HUES6 (cell line): ENCODE results near the gene WDR45.

Source experiments
- H3K27ac ChIP-seq: 2 replicates; pipeline ENCODE4 v1.7.0; 2013; ENCODE audit warnings: low read depth, mild to moderate bottlenecking, low read length, inconsistent platforms
- H3K27me3 ChIP-seq: 2 replicates; pipeline ENCODE4 v1.6.1; 2013; ENCODE audit warnings: low read length; ENCODE audit not compliant: control insufficient read depth, insufficient read depth
- H3K36me3 ChIP-seq: 2 replicates; pipeline ENCODE4 v1.6.1; 2013; ENCODE audit warnings: low read length; ENCODE audit not compliant: control insufficient read depth, insufficient read depth
- H3K4me1 ChIP-seq: 2 replicates; pipeline ENCODE4 v1.6.1; 2013; ENCODE audit warnings: low read length; ENCODE audit not compliant: control insufficient read depth, insufficient read depth
- H3K4me3 ChIP-seq: 2 replicates; pipeline ENCODE4 v1.5.1; 2013; ENCODE audit warnings: low read depth, low read length
- H3K9ac ChIP-seq: one replicate; pipeline ENCODE4 v1.6.1; 2013; ENCODE audit warnings: mild to moderate bottlenecking, low read length
- H3K9me3 ChIP-seq: 2 replicates; pipeline ENCODE4 v1.6.1; 2013; ENCODE audit warnings: low read depth, low read length; ENCODE audit not compliant: control insufficient read depth, insufficient read depth

The WDR45 gene

DNA sequence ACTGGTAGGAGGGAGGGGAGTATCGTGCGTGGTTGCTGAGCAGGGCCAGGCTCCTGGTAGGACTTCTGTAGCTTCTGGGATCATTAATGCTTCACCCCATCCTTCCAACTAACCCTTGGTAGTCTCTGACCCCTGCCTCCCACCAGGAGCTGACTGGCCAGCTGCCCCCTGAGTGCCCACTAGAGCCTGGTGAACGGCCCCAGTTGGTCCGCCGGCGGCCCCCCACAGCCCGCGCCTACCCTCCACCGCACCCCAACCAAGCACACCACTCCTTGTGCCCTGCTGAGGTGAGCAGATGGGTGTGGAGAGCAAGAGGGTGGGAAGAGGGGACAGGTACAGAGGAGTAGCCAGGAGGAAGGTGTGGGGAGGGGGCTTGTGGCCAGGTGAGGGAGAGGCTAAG is 16.0 kb downstream of the WDR45 start:
- H3K4me1 ChIP-seq, result peaks cover under 1% of the 10 kb centered on the region; the same call in 1 of the 2 replicates
- no peak overlapping the region for H3K9ac ChIP-seq
- H3K27ac ChIP-seq, result no peak overlapping the region
- peaks cover 40% of the 10 kb centered on the region for H3K36me3 ChIP-seq
- peaks cover 5% of the 10 kb centered on the region; the same call in 1 of the 2 replicates for H3K9me3 ChIP-seq
- no peak overlapping the region for H3K4me3 ChIP-seq
- H3K27me3 ChIP-seq, result no peaks in the 10 kb centered on the region

DNA sequence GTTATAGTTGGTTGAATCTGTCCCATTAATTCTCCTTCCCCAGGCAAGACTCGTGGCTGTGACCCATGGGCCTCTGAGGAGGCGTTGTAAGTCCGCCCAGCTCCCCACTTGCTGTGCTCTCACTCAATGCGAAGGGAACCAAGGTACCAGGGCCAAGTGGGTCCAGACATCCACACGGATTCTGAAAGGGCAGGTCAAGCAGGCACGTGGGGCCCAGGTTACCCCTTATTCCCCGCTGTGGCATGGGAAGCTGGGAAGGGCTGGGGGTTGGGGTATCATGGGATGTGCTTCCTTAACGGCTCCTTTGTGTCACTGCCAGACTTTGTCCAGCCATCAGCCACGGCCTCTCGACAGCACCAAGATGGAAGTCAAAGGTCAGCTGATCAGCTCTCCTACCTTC is 17.8 kb downstream of the WDR45 start:
- Histone ChIP-seq H3K9ac (no peak overlapping the region), H3K27ac (no peak overlapping the region), H3K36me3 (peaks cover 33% of the 10 kb centered on the region), H3K27me3 (no peaks in the 10 kb centered on the region), H3K4me3 (no peak overlapping the region), H3K9me3 (peaks cover 5% of the 10 kb centered on the region; the same call in 1 of the 2 replicates), H3K4me1 (peaks cover 5% of the 10 kb centered on the region; the same call in 1 of the 2 replicates)

DNA sequence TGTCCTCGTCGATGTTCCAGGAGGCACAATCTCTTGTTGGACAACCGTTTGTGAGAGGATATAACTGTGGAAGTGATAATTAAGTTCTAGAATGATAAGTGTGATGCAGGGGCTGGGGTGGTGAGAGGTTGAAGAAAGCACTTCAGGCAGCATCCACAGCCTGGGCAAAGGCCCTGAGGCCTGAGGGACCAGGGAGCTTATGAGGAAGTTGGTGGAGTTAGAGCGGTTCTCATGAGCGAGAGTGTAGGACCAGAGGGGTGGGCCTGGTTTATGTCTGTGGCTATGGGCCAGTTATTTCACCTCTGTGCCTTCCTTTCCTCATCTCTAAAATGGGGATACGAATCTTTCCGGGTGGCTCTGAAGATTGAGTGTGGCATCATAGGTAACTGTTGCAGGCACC is 18.2 kb downstream of the WDR45 start:
- Histone ChIP-seq H3K4me1 (peaks cover 5% of the 10 kb centered on the region; the same call in 1 of the 2 replicates), H3K9ac (no peak overlapping the region), H3K27ac (no peak overlapping the region), H3K4me3 (no peak overlapping the region), H3K27me3 (no peaks in the 10 kb centered on the region), H3K36me3 (peaks cover 33% of the 10 kb centered on the region), H3K9me3 (peaks cover 5% of the 10 kb centered on the region; the same call in 1 of the 2 replicates)

- no peak overlapping the region for H3K9ac ChIP-seq
- H3K9me3 ChIP-seq, result peaks cover 5% of the 10 kb centered on the region; the same call in 1 of the 2 replicates
- H3K36me3 ChIP-seq, result peaks cover 28% of the 10 kb centered on the region
- H3K4me1 ChIP-seq, result peaks cover 5% of the 10 kb centered on the region; the same call in 1 of the 2 replicates
- H3K4me3 ChIP-seq, result no peak overlapping the region
- no peaks in the 10 kb centered on the region for H3K27me3 ChIP-seq
- no peak overlapping the region for H3K27ac ChIP-seq
These were observed 18.8 kb downstream of the WDR45 start for GRCh38 chrX:49060914-49061313.

- peak overlapping the region; percentile 57 for H3K9ac ChIP-seq
- peak overlapping the region; percentile 56 for H3K4me3 ChIP-seq
- no peak overlapping the region for H3K27ac ChIP-seq
These were observed 20.0 kb downstream of the WDR45 start for GRCh38 chrX:49059681-49060085.

DNA sequence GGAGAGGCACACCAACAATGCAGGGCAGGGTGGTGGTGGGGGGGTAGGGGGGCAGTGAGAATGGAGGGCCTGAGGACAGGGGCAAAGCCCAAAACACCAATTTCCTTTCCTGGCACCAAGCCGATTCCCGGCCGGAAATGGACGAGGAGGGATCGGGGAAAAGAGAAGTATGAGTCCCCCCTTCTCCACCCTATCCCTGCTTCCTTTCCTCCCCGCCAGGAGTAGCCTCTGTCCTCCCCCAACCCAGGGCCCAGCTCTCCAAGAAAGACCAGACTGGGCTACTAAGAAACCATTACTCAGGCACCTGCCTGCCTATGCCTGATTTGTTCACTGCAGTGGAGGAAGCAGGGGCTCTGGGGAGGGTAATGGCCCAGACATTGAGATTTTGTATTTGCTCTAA is 20.5 kb downstream of the WDR45 start:
- Histone ChIP-seq H3K27me3 (no peaks in the 10 kb centered on the region), H3K9me3 (peaks cover 10% of the 10 kb centered on the region; the same call in 1 of the 2 replicates), H3K4me3 (peak overlapping the region; percentile 56), H3K36me3 (peaks cover 18% of the 10 kb centered on the region), H3K27ac (no peak overlapping the region), H3K4me1 (peaks cover 5% of the 10 kb centered on the region; the same call in 1 of the 2 replicates), H3K9ac (peak overlapping the region; percentile 57)

More at GRCh38 chrX:49059681-49060085, 20.0 kb downstream of the WDR45 start:
- Histone ChIP-seq H3K9me3 (peaks cover 10% of the 10 kb centered on the region; the same call in 1 of the 2 replicates), H3K4me1 (peaks cover 5% of the 10 kb centered on the region; the same call in 1 of the 2 replicates), H3K36me3 (peaks cover 22% of the 10 kb centered on the region), H3K27me3 (no peaks in the 10 kb centered on the region)

DNA sequence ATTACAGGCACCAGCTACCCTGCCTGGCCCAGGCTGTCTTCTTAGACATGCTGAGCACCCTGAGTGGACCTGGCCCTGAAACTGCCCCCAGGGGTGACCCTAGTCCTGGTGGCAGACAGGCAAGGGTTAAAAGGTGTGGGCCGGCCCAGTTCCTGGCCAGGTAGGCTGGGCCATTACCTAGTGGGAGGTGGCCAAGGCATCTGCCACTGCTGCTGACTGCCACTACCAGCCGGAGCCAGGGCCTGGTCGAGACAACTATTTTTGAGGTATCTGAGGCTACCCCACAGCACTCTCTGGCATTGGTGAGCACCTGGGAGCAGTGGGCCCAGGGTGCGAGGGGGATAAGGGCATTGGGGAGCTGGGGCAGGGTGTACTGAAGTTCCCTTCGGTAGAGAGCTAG is 20.9 kb downstream of the WDR45 start, which contains the start of gene CCDC120:
Gene CCDC120, plus strand, starts transcription at position 206 of the 400 bp plus-strand sequence. CDS start 3,043 bp downstream, outside the sequence.
- peak within 1 kb of the TSS; percentile 57 for H3K9ac ChIP-seq
- H3K4me3 ChIP-seq, result peak within 1 kb of the TSS; percentile 56

GRCh38 chrX:49054073-49054762 is 25.5 kb downstream of the WDR45 start:
- H3K27ac ChIP-seq, result no peak overlapping the region
- H3K27me3 ChIP-seq, result no peaks in the 10 kb centered on the region
- H3K9ac ChIP-seq, result no peak overlapping the region

More for the DNA sequence above, 20.9 kb downstream of the WDR45 start, which contains the start of gene CCDC120:
- peaks cover 5% of the 10 kb centered on the region; the same call in 1 of the 2 replicates for H3K4me1 ChIP-seq
- H3K27me3 ChIP-seq, result no peaks in the 10 kb centered on the region
- H3K36me3 ChIP-seq, result peaks cover 15% of the 10 kb centered on the region
- H3K27ac ChIP-seq, result no peak within 1 kb of the TSS
- peaks cover 14% of the 10 kb centered on the region; the same call in 1 of the 2 replicates for H3K9me3 ChIP-seq

GRCh38 chrX:49053223-49054072 is 26.2 kb downstream of the WDR45 start:
- Histone ChIP-seq H3K27me3 (no peaks in the 10 kb centered on the region), H3K36me3 (no peaks in the 10 kb centered on the region), H3K9me3 (peaks cover 14% of the 10 kb centered on the region; the same call in 1 of the 2 replicates), H3K27ac (no peak overlapping the region), H3K9ac (peak overlapping the region; percentile 51), H3K4me1 (peaks cover 6% of the 10 kb centered on the region; the same call in 1 of the 2 replicates), H3K4me3 (peak overlapping the region; percentile 67)

More at GRCh38 chrX:49054073-49054762, 25.5 kb downstream of the WDR45 start:
- Histone ChIP-seq H3K4me1 (peaks cover 9% of the 10 kb centered on the region; the same call in 1 of the 2 replicates), H3K36me3 (no peaks in the 10 kb centered on the region), H3K9me3 (peaks cover 14% of the 10 kb centered on the region; the same call in 1 of the 2 replicates), H3K4me3 (peak overlapping the region; percentile 67)

DNA sequence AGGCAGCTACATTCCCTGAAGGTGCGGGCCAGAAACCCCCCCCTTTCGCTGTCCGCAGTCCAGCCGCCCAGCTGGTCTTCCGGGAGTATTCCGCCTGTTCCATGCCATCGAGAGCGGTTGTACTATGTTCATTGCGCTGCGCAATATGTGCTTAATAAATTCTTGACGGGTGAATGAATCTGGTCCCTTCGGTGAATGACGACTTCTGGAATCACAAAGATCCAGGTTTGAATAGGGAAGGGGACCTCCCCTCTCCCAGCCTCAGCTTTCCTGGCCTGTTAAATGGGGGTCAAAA is 35.8 kb downstream of the WDR45 start:
- Histone ChIP-seq H3K27ac (no peak overlapping the region), H3K4me1 (peaks cover 12% of the 10 kb centered on the region), H3K4me3 (peak overlapping the region; percentile 52), H3K9ac (peak overlapping the region; percentile 42), H3K27me3 (no peaks in the 10 kb centered on the region), H3K9me3 (no peaks in the 10 kb centered on the region; the same call in 1 of the 2 replicates), H3K36me3 (peaks cover 7% of the 10 kb centered on the region)
